NCI-H446 (cell line): ENCODE data around the gene NECTIN2.
"Not testable (repeated sequence)": the region's sequence is repeated elsewhere in the genome, so short reads cannot be mapped to it uniquely, and the experiment has no call there.

Experiments
- DNase-seq, 2 experiments: peaks; one replicate each; lab custom pipeline; 2025; lab: John Stamatoyannopoulos, UW

Gene NECTIN2

GRCh38 chr19:44884566-44884965 lies 38.5 kb downstream of the NECTIN2 start:
- DNase-seq = no peak

- DNase-seq = no peak
Observed at GRCh38 chr19:44886141-44886540, 40.0 kb downstream of the NECTIN2 start.

GRCh38 chr19:44887648-44888047 lies 41.6 kb downstream of the NECTIN2 start:
- DNase-seq = no peak

DNA sequence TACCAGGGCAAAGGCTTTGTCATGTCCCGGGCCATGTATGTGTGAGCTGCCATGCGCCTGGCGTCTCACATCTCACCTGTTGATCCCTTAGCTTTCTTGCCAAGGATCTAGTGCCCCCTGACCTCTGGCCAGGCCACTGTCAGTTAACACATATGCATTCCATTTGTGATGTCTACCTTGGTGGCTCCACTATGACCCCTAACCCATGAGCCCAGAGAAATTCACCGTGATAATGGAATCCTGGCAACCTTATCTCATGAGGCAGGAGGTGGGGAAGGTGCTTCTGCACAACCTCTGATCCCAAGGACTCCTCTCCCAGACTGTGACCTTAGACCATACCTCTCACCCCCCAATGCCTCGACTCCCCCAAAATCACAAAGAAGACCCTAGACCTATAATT lies 42.2 kb downstream of the NECTIN2 start:
- not testable (repeated sequence) for DNase-seq

- no peak for DNase-seq
Observed at GRCh38 chr19:44889830-44890365, 43.8 kb downstream of the NECTIN2 start.

GRCh38 chr19:44890366-44891015 lies 44.4 kb downstream of the NECTIN2 start:
- peak; percentile 100 for DNase-seq

- peak in 1 of 2 experiments; percentile 100 for DNase-seq
Observed at GRCh38 chr19:44891016-44891882, 45.2 kb downstream of the NECTIN2 start, which contains the start of gene TOMM40. Gene TOMM40 (plus strand): TSS chr19:44891254. CDS start chr19:44891416, 162 bp downstream.

DNA sequence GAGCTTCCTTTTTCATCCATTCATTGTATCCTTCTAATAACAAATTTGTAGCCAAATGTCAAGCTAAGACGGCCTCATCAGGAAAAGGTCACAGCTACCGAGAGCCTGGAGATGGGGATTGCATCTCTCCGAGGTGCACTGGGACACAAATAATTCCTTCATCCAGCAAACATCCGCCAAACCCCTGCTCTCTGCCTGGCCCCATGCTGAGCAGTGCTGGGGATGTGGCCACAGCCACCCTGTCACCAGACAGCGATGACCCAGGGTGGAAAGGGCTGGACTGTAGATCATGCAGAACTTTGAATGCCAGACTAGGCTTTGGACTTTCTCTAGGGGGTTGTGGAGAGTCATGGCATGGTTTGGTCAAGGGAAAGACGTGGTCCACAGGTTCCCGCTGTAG lies 46.8 kb downstream of the NECTIN2 start:
- no peak for DNase-seq

GRCh38 chr19:44893332-44894051 lies 47.4 kb downstream of the NECTIN2 start:
- no peak for DNase-seq

GRCh38 chr19:44894052-44894400 lies 47.9 kb downstream of the NECTIN2 start:
- no peak for DNase-seq

DNA sequence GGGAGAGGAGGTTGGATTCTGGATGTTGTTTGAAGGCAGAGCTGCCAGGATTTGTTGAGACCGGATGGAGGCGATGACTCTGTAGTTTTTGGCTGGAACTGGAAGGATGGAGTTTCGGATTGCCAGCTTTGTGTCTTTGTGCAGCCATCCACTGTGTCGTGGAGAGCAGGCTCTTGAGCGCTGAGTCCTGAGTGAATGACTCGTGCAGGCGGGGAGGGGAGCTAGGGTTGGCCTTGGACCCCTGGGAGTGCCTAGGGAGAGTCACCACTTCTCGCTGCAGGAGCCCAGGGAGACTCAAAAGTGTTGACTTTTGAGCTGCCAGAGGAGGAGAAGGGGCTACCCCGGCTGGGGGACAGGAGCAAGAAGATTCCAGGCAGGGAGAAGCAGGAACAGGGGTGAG lies 48.8 kb downstream of the NECTIN2 start:
- no peak for DNase-seq

DNA sequence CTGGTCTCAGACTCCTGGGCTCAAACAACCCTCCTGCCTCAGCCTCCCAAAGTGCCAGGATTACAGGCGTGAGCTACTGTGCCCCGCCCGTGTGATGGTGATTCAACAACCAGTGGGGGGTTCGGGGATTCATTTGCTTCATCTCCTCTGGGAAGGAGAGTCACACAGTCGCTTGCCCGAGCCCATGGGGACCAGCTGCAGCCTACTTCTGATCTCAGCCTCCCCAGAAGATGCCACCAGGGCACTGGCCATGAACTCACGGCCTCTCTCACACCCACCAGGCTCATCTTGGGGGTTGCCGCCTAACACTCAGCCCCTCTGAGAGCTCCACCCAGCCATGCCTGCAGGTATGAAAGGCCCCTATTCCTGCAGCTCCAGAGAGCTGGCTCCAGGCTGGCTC lies 51.7 kb downstream of the NECTIN2 start:
- no peak for DNase-seq

GRCh38 chr19:44900328-44901244 lies 54.5 kb downstream of the NECTIN2 start:
- no peak for DNase-seq

DNA sequence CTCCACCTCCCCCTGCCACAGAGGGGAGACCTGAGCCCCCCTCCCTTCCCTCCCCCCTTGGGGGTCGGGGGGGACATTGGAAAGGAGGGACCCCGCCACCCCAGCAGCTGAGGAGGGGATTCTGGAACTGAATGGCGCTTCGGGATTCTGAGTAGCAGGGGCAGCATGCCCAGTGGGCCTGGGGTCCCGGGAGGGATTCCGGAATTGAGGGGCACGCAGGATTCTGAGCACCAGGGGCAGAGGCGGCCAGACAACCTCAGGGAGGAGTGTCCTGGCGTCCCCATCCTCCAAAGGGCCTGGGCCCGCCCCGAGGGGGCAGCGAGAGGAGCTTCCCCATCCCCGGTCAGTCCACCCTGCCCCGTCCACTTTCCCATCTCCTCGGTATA lies 57.1 kb downstream of the NECTIN2 start:
- no peak for DNase-seq

- DNase-seq = peak; percentile 32 to 70
Observed at GRCh38 chr19:44903602-44904425, 57.7 kb downstream of the NECTIN2 start.

GRCh38 chr19:44904426-44904994 lies 58.4 kb downstream of the NECTIN2 start:
- no peak for DNase-seq

DNA sequence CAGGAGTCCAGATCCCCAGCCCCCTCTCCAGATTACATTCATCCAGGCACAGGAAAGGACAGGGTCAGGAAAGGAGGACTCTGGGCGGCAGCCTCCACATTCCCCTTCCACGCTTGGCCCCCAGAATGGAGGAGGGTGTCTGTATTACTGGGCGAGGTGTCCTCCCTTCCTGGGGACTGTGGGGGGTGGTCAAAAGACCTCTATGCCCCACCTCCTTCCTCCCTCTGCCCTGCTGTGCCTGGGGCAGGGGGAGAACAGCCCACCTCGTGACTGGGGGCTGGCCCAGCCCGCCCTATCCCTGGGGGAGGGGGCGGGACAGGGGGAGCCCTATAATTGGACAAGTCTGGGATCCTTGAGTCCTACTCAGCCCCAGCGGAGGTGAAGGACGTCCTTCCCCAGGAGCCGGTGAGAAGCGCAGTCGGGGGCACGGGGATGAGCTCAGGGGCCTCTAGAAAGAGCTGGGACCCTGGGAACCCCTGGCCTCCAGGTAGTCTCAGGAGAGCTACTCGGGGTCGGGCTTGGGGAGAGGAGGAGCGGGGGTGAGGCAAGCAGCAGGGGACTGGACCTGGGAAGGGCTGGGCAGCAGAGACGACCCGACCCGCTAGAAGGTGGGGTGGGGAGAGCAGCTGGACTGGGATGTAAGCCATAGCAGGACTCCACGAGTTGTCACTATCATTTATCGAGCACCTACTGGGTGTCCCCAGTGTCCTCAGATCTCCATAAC lies 59.5 kb downstream of the NECTIN2 start, which contains the start of gene APOE:
Gene APOE, plus strand, starts transcription at position 360 of the 724 bp plus-strand sequence. CDS start 829 bp downstream, outside the sequence.
- DNase-seq = no peak

DNA sequence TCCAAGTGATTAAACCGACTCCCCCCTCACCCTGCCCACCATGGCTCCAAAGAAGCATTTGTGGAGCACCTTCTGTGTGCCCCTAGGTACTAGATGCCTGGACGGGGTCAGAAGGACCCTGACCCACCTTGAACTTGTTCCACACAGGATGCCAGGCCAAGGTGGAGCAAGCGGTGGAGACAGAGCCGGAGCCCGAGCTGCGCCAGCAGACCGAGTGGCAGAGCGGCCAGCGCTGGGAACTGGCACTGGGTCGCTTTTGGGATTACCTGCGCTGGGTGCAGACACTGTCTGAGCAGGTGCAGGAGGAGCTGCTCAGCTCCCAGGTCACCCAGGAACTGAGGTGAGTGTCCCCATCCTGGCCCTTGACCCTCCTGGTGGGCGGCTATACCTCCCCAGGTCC lies 61.5 kb downstream of the NECTIN2 start:
- no peak for DNase-seq
